ENCODE results near the gene MGAT5. TPM values are rescaled to one million over a fixed set of nuclear protein-coding genes. Genes with fewer than 3 reads are reported as not detected.

The MGAT5 gene
- total and polyA plus RNA-seq, 2 donors from 2014 or later: 14.3 to 40.9 TPM

DNA sequence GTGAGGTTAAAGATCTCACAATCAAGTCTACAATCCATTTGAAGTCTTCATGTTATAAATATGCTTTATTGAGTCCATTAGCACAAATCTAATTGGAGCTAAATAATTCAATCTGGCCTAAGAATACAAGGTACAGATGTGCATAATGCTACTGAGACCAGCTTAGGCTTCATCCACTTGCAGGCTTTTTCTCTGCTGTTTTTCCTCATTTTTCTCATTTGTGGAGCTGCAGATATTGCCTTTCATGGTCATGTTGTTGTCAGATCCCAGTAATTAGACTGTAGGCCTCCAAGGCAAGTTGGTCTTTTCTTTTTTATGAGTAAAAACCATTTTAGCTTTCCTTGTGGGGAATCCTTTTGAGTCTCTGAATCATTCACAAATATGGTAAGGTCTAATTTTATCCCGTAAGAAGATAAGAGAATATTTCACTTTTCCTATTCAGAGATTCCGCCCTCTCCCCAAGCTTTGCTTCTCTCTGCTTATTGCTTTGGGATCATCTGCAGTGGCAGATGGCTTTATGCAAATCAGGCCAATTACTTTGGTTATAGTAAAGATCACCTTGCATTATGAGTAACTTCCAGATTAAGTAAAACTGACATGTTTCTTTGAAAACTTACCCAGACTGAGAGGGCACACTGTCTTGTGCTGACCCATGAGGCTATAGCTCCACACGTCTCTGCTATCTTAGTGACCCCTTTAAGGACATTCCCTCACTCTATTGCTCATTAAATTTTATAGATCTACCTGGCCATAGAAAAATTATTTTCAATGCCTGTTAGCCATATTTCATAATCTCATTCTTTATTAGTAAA lies 80.9 kb downstream of the MGAT5 start:
- Histone ChIP-seq H3K27ac (ENCODE audit: low read depth in 2 of 2, low read length in 2 of 2) (no peak overlapping the region), H3K9me3 (ENCODE audit: control insufficient read depth in 2 of 3, insufficient read depth in 1 of 3, low read length in 3 of 3) (no peaks in the 10 kb centered on the region), H3K9ac (ENCODE audit: low read length in 3 of 3) (no peak overlapping the region), H3K36me3 (ENCODE audit: control insufficient read depth in 2 of 3, insufficient read depth in 3 of 3, low read length in 3 of 3) (no peaks in the 10 kb centered on the region), H3K4me3 (ENCODE audit: low read length in 3 of 3) (no peak overlapping the region), H3K4me1 (ENCODE audit: control insufficient read depth in 2 of 3, insufficient read depth in 2 of 3, low read depth in 1 of 3, low read length in 3 of 3) (no peaks in the 10 kb centered on the region), H3K27me3 (ENCODE audit: control insufficient read depth, insufficient read depth, low read length) (no peaks in the 10 kb centered on the region)
- no peak for FAIRE-seq
- intact Hi-C loops (cut with DNase I): no loop called here
- TF ChIP-seq, protein P1, sequence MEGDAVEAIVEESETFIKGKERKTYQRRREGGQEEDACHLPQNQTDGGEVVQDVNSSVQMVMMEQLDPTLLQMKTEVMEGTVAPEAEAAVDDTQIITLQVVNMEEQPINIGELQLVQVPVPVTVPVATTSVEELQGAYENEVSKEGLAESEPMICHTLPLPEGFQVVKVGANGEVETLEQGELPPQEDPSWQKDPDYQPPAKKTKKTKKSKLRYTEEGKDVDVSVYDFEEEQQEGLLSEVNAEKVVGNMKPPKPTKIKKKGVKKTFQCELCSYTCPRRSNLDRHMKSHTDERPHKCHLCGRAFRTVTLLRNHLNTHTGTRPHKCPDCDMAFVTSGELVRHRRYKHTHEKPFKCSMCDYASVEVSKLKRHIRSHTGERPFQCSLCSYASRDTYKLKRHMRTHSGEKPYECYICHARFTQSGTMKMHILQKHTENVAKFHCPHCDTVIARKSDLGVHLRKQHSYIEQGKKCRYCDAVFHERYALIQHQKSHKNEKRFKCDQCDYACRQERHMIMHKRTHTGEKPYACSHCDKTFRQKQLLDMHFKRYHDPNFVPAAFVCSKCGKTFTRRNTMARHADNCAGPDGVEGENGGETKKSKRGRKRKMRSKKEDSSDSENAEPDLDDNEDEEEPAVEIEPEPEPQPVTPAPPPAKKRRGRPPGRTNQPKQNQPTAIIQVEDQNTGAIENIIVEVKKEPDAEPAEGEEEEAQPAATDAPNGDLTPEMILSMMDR (IDR thresholded peaks at IDR 0.05; ENCODE audit: borderline replicate concordance, extremely low read depth, insufficient read depth): no peak
- no peak for DNase-seq

DNA sequence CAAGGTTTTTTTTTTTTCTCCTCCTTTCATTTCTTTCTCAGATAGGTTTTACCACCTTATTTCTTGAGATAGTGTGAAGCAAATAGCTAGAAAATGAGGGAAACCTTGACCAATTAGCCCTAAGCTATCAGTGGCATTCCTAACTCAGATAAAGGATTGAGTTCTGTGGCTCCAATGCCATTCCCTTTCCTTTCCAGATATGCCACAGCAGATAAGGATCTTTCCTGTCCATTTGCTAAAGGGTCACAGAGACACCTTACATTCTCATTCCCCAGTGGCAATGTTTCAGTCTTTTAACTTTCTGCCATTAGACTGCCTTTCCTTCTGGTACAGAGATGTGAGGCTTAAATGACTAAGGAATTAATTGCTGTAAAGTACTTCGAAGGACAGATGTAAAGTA lies 81.7 kb downstream of the MGAT5 start:
- no peak overlapping the region for H3K4me3 ChIP-seq (ENCODE audit: low read length in 3 of 3)
- H3K36me3 ChIP-seq (ENCODE audit: control insufficient read depth in 2 of 3, insufficient read depth in 3 of 3, low read length in 3 of 3): no peaks in the 10 kb centered on the region
- H3K27ac ChIP-seq (ENCODE audit: low read depth in 2 of 2, low read length in 2 of 2): no peak overlapping the region
- TF ChIP-seq, protein P1 (IDR thresholded peaks at IDR 0.05; ENCODE audit: borderline replicate concordance, extremely low read depth, insufficient read depth): no peak
- intact Hi-C loops (cut with DNase I): no loop called here
- FAIRE-seq (no peak), DNase-seq (no peak)
- no peak overlapping the region for H3K9ac ChIP-seq (ENCODE audit: low read length in 3 of 3)
- H3K9me3 ChIP-seq (ENCODE audit: control insufficient read depth in 2 of 3, insufficient read depth in 1 of 3, low read length in 3 of 3): no peaks in the 10 kb centered on the region
- H3K4me1 ChIP-seq (ENCODE audit: control insufficient read depth in 2 of 3, insufficient read depth in 2 of 3, low read depth in 1 of 3, low read length in 3 of 3): no peaks in the 10 kb centered on the region
- no peaks in the 10 kb centered on the region for H3K27me3 ChIP-seq (ENCODE audit: control insufficient read depth, insufficient read depth, low read length)

DNA sequence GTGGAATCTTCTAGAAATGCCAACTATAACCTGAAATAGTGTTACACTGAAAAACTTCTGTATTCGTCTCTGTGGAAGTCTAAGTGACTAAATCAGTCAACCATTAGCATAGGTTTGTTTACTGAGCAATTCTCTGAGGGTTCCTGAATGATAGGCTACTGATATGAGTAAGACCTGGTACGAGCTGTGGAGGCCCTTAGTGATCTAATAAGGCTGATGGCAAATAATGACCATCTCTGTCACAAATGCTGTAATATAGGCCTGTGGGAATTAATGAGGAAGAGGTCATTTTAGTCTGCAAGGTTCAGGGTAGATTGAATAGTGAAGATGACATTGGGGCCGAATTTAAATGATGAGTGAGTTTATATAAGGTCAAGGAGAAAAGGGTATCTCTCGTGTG lies 82.5 kb downstream of the MGAT5 start:
- no peaks in the 10 kb centered on the region for H3K27me3 ChIP-seq (ENCODE audit: control insufficient read depth, insufficient read depth, low read length)
- H3K36me3 ChIP-seq (ENCODE audit: control insufficient read depth in 2 of 3, insufficient read depth in 3 of 3, low read length in 3 of 3): no peaks in the 10 kb centered on the region
- H3K4me1 ChIP-seq (ENCODE audit: control insufficient read depth in 2 of 3, insufficient read depth in 2 of 3, low read depth in 1 of 3, low read length in 3 of 3): no peaks in the 10 kb centered on the region
- H3K27ac ChIP-seq (ENCODE audit: low read depth in 2 of 2, low read length in 2 of 2): no peak overlapping the region
- no peak overlapping the region for H3K9ac ChIP-seq (ENCODE audit: low read length in 3 of 3)
- no peak for FAIRE-seq
- H3K4me3 ChIP-seq (ENCODE audit: low read length in 3 of 3): no peak overlapping the region
- intact Hi-C loops (cut with DNase I): no loop called here
- H3K9me3 ChIP-seq (ENCODE audit: control insufficient read depth in 2 of 3, insufficient read depth in 1 of 3, low read length in 3 of 3): no peaks in the 10 kb centered on the region
- no peak for DNase-seq
- TF ChIP-seq, protein P1 (IDR thresholded peaks at IDR 0.05; ENCODE audit: borderline replicate concordance, extremely low read depth, insufficient read depth): no peak
